ENCODE measurements around the gene COA1.
A peak's percentile ranks its signal among the peaks of the same experiment; 100 is the strongest.

Gene COA1

GRCh38 chr7:43646603-43647338, 82.6 kb downstream of the COA1 start:
- peaks cover 24% of the 10 kb centered on the region for H3K4me1 ChIP-seq (ENCODE audit: control insufficient read depth, insufficient read depth, low read length)
- no peak overlapping the region for H3K4me3 ChIP-seq (ENCODE audit: insufficient read depth, low read depth, low read length)
- H3K36me3 ChIP-seq (ENCODE audit: control insufficient read depth, insufficient read depth, low read length) = peaks cover 8% of the 10 kb centered on the region
- WGBS, 2 experiments = 49 to 59% methylated on average over 8 of the region's 8 CpGs
- H3K27ac ChIP-seq (ENCODE audit: insufficient read depth, low read depth, low read length, poor library complexity, severe bottlenecking) = peak overlapping the region; percentile 70
- H3K9me3 ChIP-seq (ENCODE audit: control insufficient read depth, low read length) = no peaks in the 10 kb centered on the region
- H3K27me3 ChIP-seq (ENCODE audit: control insufficient read depth, insufficient read depth, low read length, poor library complexity, severe bottlenecking) = no peaks in the 10 kb centered on the region

GRCh38 chr7:43645699-43646226, 83.6 kb downstream of the COA1 start:
- Histone ChIP-seq H3K36me3 (ENCODE audit: control insufficient read depth, insufficient read depth, low read length) (peaks cover 8% of the 10 kb centered on the region), H3K27me3 (ENCODE audit: control insufficient read depth, insufficient read depth, low read length, poor library complexity, severe bottlenecking) (no peaks in the 10 kb centered on the region), H3K9me3 (ENCODE audit: control insufficient read depth, low read length) (no peaks in the 10 kb centered on the region), H3K27ac (ENCODE audit: insufficient read depth, low read depth, low read length, poor library complexity, severe bottlenecking) (no peak overlapping the region), H3K4me3 (ENCODE audit: insufficient read depth, low read depth, low read length) (no peak overlapping the region), H3K4me1 (ENCODE audit: control insufficient read depth, insufficient read depth, low read length) (peaks cover 24% of the 10 kb centered on the region)
- 95% methylated on average over 3 of the region's 3 CpGs for WGBS, 2 experiments

- WGBS, 2 experiments = 89 to 91% methylated on average over 8 of the region's 8 CpGs
- no peak overlapping the region for H3K27ac ChIP-seq (ENCODE audit: insufficient read depth, low read depth, low read length, poor library complexity, severe bottlenecking)
- H3K27me3 ChIP-seq (ENCODE audit: control insufficient read depth, insufficient read depth, low read length, poor library complexity, severe bottlenecking) = no peaks in the 10 kb centered on the region
- H3K4me1 ChIP-seq (ENCODE audit: control insufficient read depth, insufficient read depth, low read length) = peaks cover 36% of the 10 kb centered on the region
- no peaks in the 10 kb centered on the region for H3K9me3 ChIP-seq (ENCODE audit: control insufficient read depth, low read length)
- H3K36me3 ChIP-seq (ENCODE audit: control insufficient read depth, insufficient read depth, low read length) = peaks cover 14% of the 10 kb centered on the region
- no peak overlapping the region for H3K4me3 ChIP-seq (ENCODE audit: insufficient read depth, low read depth, low read length)
Measured at GRCh38 chr7:43643846-43644245, 85.5 kb downstream of the COA1 start.

- Histone ChIP-seq H3K9me3 (ENCODE audit: control insufficient read depth, low read length) (no peaks in the 10 kb centered on the region), H3K4me1 (ENCODE audit: control insufficient read depth, insufficient read depth, low read length) (peaks cover 31% of the 10 kb centered on the region)
- 95 to 97% methylated on average over 13 of the region's 13 CpGs for WGBS, 2 experiments
Measured at GRCh38 chr7:43642897-43643630, 86.3 kb downstream of the COA1 start.

GRCh38 chr7:43640679-43641078, 88.6 kb downstream of the COA1 start:
- Histone ChIP-seq H3K27ac (ENCODE audit: insufficient read depth, low read depth, low read length, poor library complexity, severe bottlenecking) (no peak overlapping the region), H3K9me3 (ENCODE audit: control insufficient read depth, low read length) (no peaks in the 10 kb centered on the region), H3K4me1 (ENCODE audit: control insufficient read depth, insufficient read depth, low read length) (peaks cover 12% of the 10 kb centered on the region), H3K36me3 (ENCODE audit: control insufficient read depth, insufficient read depth, low read length) (peaks cover 18% of the 10 kb centered on the region), H3K4me3 (ENCODE audit: insufficient read depth, low read depth, low read length) (no peak overlapping the region), H3K27me3 (ENCODE audit: control insufficient read depth, insufficient read depth, low read length, poor library complexity, severe bottlenecking) (no peaks in the 10 kb centered on the region)
- 97 to 100% methylated on average over 3 of the region's 3 CpGs for WGBS, 2 experiments

More at GRCh38 chr7:43642897-43643630, 86.3 kb downstream of the COA1 start:
- H3K27ac ChIP-seq (ENCODE audit: insufficient read depth, low read depth, low read length, poor library complexity, severe bottlenecking) = no peak overlapping the region
- no peaks in the 10 kb centered on the region for H3K27me3 ChIP-seq (ENCODE audit: control insufficient read depth, insufficient read depth, low read length, poor library complexity, severe bottlenecking)
- peaks cover 15% of the 10 kb centered on the region for H3K36me3 ChIP-seq (ENCODE audit: control insufficient read depth, insufficient read depth, low read length)
- H3K4me3 ChIP-seq (ENCODE audit: insufficient read depth, low read depth, low read length) = no peak overlapping the region

GRCh38 chr7:43639858-43640491, 89.3 kb downstream of the COA1 start:
- Histone ChIP-seq H3K27me3 (ENCODE audit: control insufficient read depth, insufficient read depth, low read length, poor library complexity, severe bottlenecking) (no peaks in the 10 kb centered on the region), H3K27ac (ENCODE audit: insufficient read depth, low read depth, low read length, poor library complexity, severe bottlenecking) (peak overlapping the region; percentile 53), H3K36me3 (ENCODE audit: control insufficient read depth, insufficient read depth, low read length) (peaks cover 18% of the 10 kb centered on the region), H3K4me3 (ENCODE audit: insufficient read depth, low read depth, low read length) (no peak overlapping the region), H3K9me3 (ENCODE audit: control insufficient read depth, low read length) (no peaks in the 10 kb centered on the region), H3K4me1 (ENCODE audit: control insufficient read depth, insufficient read depth, low read length) (peaks cover 12% of the 10 kb centered on the region)
- 82 to 91% methylated on average over 6 of the region's 6 CpGs for WGBS, 2 experiments

- Histone ChIP-seq H3K4me3 (ENCODE audit: insufficient read depth, low read depth, low read length) (no peak overlapping the region), H3K9me3 (ENCODE audit: control insufficient read depth, low read length) (no peaks in the 10 kb centered on the region), H3K27ac (ENCODE audit: insufficient read depth, low read depth, low read length, poor library complexity, severe bottlenecking) (no peak overlapping the region), H3K36me3 (ENCODE audit: control insufficient read depth, insufficient read depth, low read length) (peaks cover 10% of the 10 kb centered on the region), H3K27me3 (ENCODE audit: control insufficient read depth, insufficient read depth, low read length, poor library complexity, severe bottlenecking) (no peaks in the 10 kb centered on the region), H3K4me1 (ENCODE audit: control insufficient read depth, insufficient read depth, low read length) (peaks cover 12% of the 10 kb centered on the region)
- WGBS, 2 experiments = 95 to 98% methylated on average over 4 of the region's 4 CpGs
Measured at GRCh38 chr7:43637114-43637806, 92.1 kb downstream of the COA1 start.

GRCh38 chr7:43636093-43636492, 93.2 kb downstream of the COA1 start:
- 97 to 98% methylated on average over 6 of the region's 6 CpGs for WGBS, 2 experiments
- Histone ChIP-seq H3K36me3 (ENCODE audit: control insufficient read depth, insufficient read depth, low read length) (peaks cover 10% of the 10 kb centered on the region), H3K27me3 (ENCODE audit: control insufficient read depth, insufficient read depth, low read length, poor library complexity, severe bottlenecking) (no peaks in the 10 kb centered on the region), H3K9me3 (ENCODE audit: control insufficient read depth, low read length) (no peaks in the 10 kb centered on the region), H3K27ac (ENCODE audit: insufficient read depth, low read depth, low read length, poor library complexity, severe bottlenecking) (no peak overlapping the region), H3K4me3 (ENCODE audit: insufficient read depth, low read depth, low read length) (no peak overlapping the region), H3K4me1 (ENCODE audit: control insufficient read depth, insufficient read depth, low read length) (peaks cover 12% of the 10 kb centered on the region)

GRCh38 chr7:43634384-43634783, 94.9 kb downstream of the COA1 start:
- Histone ChIP-seq H3K27ac (ENCODE audit: insufficient read depth, low read depth, low read length, poor library complexity, severe bottlenecking) (no peak overlapping the region), H3K27me3 (ENCODE audit: control insufficient read depth, insufficient read depth, low read length, poor library complexity, severe bottlenecking) (no peaks in the 10 kb centered on the region), H3K4me3 (ENCODE audit: insufficient read depth, low read depth, low read length) (no peak overlapping the region), H3K9me3 (ENCODE audit: control insufficient read depth, low read length) (no peaks in the 10 kb centered on the region), H3K4me1 (ENCODE audit: control insufficient read depth, insufficient read depth, low read length) (peaks cover 2% of the 10 kb centered on the region), H3K36me3 (ENCODE audit: control insufficient read depth, insufficient read depth, low read length) (peaks cover 10% of the 10 kb centered on the region)
- 93 to 98% methylated on average over 2 of the region's 2 CpGs for WGBS, 2 experiments

Data from ectodermal cell (in vitro differentiated cells).